Measurements from ENCODE around the gene CASQ1.

GRCh38 chr1:160151303-160151702 lies 39.1 kb upstream of the CASQ1 start, which contains the start of gene ATP1A4:
- TF ChIP-seq, protein P1, sequence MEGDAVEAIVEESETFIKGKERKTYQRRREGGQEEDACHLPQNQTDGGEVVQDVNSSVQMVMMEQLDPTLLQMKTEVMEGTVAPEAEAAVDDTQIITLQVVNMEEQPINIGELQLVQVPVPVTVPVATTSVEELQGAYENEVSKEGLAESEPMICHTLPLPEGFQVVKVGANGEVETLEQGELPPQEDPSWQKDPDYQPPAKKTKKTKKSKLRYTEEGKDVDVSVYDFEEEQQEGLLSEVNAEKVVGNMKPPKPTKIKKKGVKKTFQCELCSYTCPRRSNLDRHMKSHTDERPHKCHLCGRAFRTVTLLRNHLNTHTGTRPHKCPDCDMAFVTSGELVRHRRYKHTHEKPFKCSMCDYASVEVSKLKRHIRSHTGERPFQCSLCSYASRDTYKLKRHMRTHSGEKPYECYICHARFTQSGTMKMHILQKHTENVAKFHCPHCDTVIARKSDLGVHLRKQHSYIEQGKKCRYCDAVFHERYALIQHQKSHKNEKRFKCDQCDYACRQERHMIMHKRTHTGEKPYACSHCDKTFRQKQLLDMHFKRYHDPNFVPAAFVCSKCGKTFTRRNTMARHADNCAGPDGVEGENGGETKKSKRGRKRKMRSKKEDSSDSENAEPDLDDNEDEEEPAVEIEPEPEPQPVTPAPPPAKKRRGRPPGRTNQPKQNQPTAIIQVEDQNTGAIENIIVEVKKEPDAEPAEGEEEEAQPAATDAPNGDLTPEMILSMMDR (IDR thresholded peaks at IDR 0.05; ENCODE audit: poor library complexity, severe bottlenecking) = no peak
- TF ChIP-seq EZH2 (IDR thresholded peaks at IDR 0.05; ENCODE audit: borderline replicate concordance, insufficient read depth, low read length, poor library complexity, severe bottlenecking) (no peak), POLR2AphosphoS5 (IDR thresholded peaks at IDR 0.05) (no peak), TAF1 (IDR thresholded peaks at IDR 0.05; ENCODE audit: low read depth) (no peak), RAD21 (conservative IDR thresholded peaks at IDR 0.05) (no peak)
- TF ChIP-seq, protein P2, sequence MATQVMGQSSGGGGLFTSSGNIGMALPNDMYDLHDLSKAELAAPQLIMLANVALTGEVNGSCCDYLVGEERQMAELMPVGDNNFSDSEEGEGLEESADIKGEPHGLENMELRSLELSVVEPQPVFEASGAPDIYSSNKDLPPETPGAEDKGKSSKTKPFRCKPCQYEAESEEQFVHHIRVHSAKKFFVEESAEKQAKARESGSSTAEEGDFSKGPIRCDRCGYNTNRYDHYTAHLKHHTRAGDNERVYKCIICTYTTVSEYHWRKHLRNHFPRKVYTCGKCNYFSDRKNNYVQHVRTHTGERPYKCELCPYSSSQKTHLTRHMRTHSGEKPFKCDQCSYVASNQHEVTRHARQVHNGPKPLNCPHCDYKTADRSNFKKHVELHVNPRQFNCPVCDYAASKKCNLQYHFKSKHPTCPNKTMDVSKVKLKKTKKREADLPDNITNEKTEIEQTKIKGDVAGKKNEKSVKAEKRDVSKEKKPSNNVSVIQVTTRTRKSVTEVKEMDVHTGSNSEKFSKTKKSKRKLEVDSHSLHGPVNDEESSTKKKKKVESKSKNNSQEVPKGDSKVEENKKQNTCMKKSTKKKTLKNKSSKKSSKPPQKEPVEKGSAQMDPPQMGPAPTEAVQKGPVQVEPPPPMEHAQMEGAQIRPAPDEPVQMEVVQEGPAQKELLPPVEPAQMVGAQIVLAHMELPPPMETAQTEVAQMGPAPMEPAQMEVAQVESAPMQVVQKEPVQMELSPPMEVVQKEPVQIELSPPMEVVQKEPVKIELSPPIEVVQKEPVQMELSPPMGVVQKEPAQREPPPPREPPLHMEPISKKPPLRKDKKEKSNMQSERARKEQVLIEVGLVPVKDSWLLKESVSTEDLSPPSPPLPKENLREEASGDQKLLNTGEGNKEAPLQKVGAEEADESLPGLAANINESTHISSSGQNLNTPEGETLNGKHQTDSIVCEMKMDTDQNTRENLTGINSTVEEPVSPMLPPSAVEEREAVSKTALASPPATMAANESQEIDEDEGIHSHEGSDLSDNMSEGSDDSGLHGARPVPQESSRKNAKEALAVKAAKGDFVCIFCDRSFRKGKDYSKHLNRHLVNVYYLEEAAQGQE (IDR thresholded peaks at IDR 0.05; ENCODE audit: borderline replicate concordance) = no peak
